Measurements from ENCODE around the gene MTREX.

MTREX gene

DNA sequence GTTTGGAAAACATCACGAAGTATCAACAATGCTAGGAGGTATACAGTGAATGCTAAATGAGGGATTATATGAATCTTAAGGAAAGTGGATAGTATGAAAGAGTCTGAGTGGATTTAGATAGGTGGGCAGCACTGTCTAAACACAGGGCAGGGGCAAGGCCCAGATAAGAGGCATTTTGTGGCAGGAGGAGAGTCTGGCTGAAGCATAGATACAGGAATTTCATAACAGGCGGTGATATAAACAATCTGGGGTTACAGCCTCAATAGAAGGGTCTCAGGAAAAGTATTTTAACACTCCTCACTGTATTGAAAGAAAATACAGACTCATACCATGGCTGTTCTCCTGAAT is 130.0 kb downstream of the MTREX start:
- Histone ChIP-seq H3K27ac (ENCODE audit: insufficient read depth, low read length, poor library complexity, severe bottlenecking) (no peak overlapping the region), H3K36me3 (ENCODE audit: control insufficient read depth, insufficient read depth, low read length) (no peaks in the 10 kb centered on the region), H3K4me3 (ENCODE audit: insufficient read depth, low read depth, low read length, poor library complexity, severe bottlenecking) (no peak overlapping the region), H3K4me1 (ENCODE audit: control insufficient read depth, insufficient read depth, low read length, poor library complexity, severe bottlenecking) (peaks cover 8% of the 10 kb centered on the region), H3K27me3 (replicated peaks; ENCODE audit: control insufficient read depth, insufficient read depth, low read length, poor library complexity, severe bottlenecking) (no peaks in the 10 kb centered on the region), H3K9me3 (ENCODE audit: control insufficient read depth, low read length) (no peaks in the 10 kb centered on the region)
- DNase-seq, result no peak

DNA sequence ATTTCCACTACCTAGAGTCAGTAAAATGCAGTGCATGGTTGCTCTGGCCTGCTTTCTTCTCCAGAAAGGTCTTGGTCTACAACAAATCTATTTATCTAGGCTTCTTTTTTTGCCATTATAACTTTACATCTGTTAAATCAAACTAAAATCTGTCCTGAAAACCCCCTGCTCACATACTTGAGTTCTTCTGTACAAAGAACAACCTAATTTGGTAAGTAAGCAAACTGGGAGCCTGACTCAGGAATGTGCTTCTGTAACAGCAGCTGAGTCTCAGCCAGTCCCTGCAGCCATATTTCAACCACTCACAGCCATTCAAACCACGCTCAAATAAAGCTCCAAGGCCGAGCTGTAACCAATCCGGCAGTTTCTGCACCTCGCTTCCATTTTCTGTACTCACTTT is 131.2 kb downstream of the MTREX start:
- peaks cover 8% of the 10 kb centered on the region for H3K4me1 ChIP-seq (ENCODE audit: control insufficient read depth, insufficient read depth, low read length, poor library complexity, severe bottlenecking)
- no peak overlapping the region for H3K4me3 ChIP-seq (ENCODE audit: insufficient read depth, low read depth, low read length, poor library complexity, severe bottlenecking)
- no peaks in the 10 kb centered on the region for H3K27me3 ChIP-seq (replicated peaks; ENCODE audit: control insufficient read depth, insufficient read depth, low read length, poor library complexity, severe bottlenecking)
- no peaks in the 10 kb centered on the region for H3K36me3 ChIP-seq (ENCODE audit: control insufficient read depth, insufficient read depth, low read length)
- H3K27ac ChIP-seq (ENCODE audit: insufficient read depth, low read length, poor library complexity, severe bottlenecking), result no peak overlapping the region
- H3K9me3 ChIP-seq (ENCODE audit: control insufficient read depth, low read length), result no peaks in the 10 kb centered on the region
- DNase-seq, result no peak

DNA sequence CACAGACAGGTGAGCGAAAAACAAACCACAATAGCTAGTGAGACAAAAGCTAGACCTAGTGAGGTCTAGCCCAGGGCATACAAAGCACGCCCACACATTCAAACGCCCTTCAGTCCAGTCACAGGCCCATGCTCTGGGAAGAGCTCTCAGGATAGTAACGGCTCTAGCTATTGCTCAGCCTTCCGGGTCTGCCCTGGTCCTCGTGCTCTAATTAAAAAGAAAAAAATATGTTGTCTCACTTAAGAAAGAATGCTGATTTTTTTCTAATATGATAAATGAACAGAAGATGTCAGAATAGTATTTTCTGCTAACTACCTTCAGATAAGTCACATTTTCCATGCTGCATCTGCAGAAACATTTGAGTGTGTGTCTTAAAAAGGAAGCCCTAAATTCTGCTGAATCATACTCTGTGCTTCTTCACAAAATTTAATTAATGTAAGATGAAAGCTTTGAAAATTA is 132.4 kb downstream of the MTREX start:
- no peak for DNase-seq
- Histone ChIP-seq H3K36me3 (ENCODE audit: control insufficient read depth, insufficient read depth, low read length) (no peaks in the 10 kb centered on the region), H3K27ac (ENCODE audit: insufficient read depth, low read length, poor library complexity, severe bottlenecking) (no peak overlapping the region), H3K27me3 (replicated peaks; ENCODE audit: control insufficient read depth, insufficient read depth, low read length, poor library complexity, severe bottlenecking) (no peaks in the 10 kb centered on the region), H3K4me1 (ENCODE audit: control insufficient read depth, insufficient read depth, low read length, poor library complexity, severe bottlenecking) (peaks cover 8% of the 10 kb centered on the region), H3K9me3 (ENCODE audit: control insufficient read depth, low read length) (no peaks in the 10 kb centered on the region), H3K4me3 (ENCODE audit: insufficient read depth, low read depth, low read length, poor library complexity, severe bottlenecking) (no peak overlapping the region)

DNA sequence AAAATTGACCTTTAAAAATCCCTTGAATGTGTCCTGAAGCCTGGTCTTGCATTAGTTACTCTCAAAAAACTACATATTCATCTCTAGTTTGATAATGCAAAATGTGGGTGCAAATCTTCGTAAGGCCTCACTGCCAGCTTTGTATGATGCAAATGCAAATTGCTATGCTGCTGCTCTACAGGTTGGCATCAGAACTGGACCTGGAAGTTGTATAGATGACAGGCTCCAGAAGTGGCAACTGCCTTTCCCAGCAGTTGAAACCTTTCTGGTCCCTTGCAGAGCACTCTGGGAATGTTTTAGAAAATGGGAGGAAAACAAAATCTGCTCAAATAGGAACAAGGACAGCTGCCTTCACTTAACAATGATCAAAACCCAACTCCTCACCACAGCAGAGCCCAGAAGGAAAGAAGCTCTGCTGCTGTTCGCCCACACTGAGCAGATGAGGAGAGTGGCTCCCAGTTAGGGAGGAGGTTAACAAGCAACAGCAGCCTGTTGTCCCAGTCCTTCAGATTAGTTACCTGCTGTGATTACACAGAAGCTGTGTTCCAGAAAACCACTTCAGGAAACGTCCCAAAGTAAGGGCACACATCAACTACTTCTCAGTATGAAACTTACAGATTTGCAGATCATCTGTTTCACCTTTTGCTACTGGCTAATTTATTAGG is 133.4 kb downstream of the MTREX start:
- H3K27ac ChIP-seq (ENCODE audit: insufficient read depth, low read length, poor library complexity, severe bottlenecking), result no peak overlapping the region
- no peaks in the 10 kb centered on the region for H3K9me3 ChIP-seq (ENCODE audit: control insufficient read depth, low read length)
- DNase-seq, result no peak
- H3K4me3 ChIP-seq (ENCODE audit: insufficient read depth, low read depth, low read length, poor library complexity, severe bottlenecking), result no peak overlapping the region
- no peaks in the 10 kb centered on the region for H3K27me3 ChIP-seq (replicated peaks; ENCODE audit: control insufficient read depth, insufficient read depth, low read length, poor library complexity, severe bottlenecking)
- no peaks in the 10 kb centered on the region for H3K36me3 ChIP-seq (ENCODE audit: control insufficient read depth, insufficient read depth, low read length)
- peaks cover 8% of the 10 kb centered on the region for H3K4me1 ChIP-seq (ENCODE audit: control insufficient read depth, insufficient read depth, low read length, poor library complexity, severe bottlenecking)

DNA sequence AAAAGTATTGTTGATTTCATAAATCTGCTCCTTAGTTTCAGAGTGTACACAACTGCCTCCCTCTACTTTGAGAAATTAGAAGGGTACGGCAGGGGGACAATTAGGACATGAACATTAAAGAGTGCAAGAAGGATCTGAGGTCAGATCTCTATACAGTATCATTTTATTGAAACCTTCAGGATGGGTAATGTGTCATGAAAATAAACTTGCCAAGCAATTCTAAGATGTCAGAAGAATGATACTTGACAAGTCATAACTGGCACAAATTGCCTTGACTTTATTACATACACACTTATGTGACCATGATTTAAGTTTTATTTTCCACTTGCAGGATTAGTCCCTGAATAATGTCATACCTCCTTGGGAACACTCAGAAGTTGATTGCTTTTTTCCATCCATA is 134.2 kb downstream of the MTREX start:
- Histone ChIP-seq H3K36me3 (ENCODE audit: control insufficient read depth, insufficient read depth, low read length) (no peaks in the 10 kb centered on the region), H3K9me3 (ENCODE audit: control insufficient read depth, low read length) (no peaks in the 10 kb centered on the region), H3K4me1 (ENCODE audit: control insufficient read depth, insufficient read depth, low read length, poor library complexity, severe bottlenecking) (peaks cover 8% of the 10 kb centered on the region), H3K27me3 (replicated peaks; ENCODE audit: control insufficient read depth, insufficient read depth, low read length, poor library complexity, severe bottlenecking) (no peaks in the 10 kb centered on the region), H3K27ac (ENCODE audit: insufficient read depth, low read length, poor library complexity, severe bottlenecking) (no peak overlapping the region), H3K4me3 (ENCODE audit: insufficient read depth, low read depth, low read length, poor library complexity, severe bottlenecking) (no peak overlapping the region)
- DNase-seq, result no peak

DNA sequence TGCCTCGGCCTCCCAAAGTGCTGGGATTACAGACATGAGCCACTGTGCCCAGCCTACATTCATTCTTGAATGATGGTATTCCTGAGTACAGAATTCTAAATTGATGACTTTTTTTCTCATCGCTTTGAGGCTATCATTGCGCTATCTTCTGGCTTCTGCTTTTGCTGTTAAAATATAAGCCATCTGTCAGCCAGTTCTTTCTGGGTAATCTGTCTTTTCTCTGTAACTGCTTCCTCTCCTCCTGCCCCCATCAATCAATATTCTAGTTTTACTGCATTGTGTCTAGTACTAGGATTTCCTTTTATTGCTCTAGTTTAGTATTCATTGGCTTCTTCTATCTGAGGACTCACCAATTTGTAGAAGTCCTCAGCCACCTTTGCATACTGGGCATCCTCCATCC is 138.0 kb downstream of the MTREX start:
- Histone ChIP-seq H3K4me1 (ENCODE audit: control insufficient read depth, insufficient read depth, low read length, poor library complexity, severe bottlenecking) (no peaks in the 10 kb centered on the region), H3K9me3 (ENCODE audit: control insufficient read depth, low read length) (no peaks in the 10 kb centered on the region), H3K27me3 (replicated peaks; ENCODE audit: control insufficient read depth, insufficient read depth, low read length, poor library complexity, severe bottlenecking) (no peaks in the 10 kb centered on the region), H3K36me3 (ENCODE audit: control insufficient read depth, insufficient read depth, low read length) (no peaks in the 10 kb centered on the region), H3K27ac (ENCODE audit: insufficient read depth, low read length, poor library complexity, severe bottlenecking) (no peak overlapping the region), H3K4me3 (ENCODE audit: insufficient read depth, low read depth, low read length, poor library complexity, severe bottlenecking) (no peak overlapping the region)
- DNase-seq, result no peak

DNA sequence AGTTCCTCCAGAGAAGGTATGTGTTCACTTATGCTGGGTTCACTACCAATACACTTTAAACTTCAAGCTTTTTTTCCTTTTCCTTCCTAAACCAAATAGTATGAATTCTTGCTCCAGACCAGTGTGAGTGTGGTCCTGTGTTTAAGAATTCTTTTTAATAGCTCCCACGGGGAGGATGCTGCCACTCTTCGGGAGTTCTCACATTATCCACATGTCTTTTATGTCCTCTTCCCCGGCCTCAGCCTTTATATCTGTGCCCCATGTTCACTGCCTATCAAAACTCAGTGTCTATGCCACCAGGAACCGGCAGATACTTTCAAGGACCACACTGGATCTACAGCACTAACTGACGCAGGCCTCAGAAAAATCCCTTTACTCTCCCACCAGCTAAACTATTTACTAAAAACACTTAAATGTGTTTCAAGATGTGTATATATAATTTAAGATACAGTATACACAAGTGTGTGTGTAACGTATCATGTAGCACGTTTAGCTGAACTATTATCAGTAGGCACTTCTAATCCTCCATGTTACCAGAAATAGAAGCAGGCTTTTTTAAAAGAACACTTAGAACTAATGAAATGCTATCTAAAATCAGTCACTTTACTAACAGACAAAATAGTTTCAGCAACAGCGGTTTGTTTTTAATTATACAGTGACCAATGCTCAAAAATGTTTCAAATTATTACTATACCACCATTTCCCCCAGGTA is 139.0 kb downstream of the MTREX start:
- Histone ChIP-seq H3K36me3 (ENCODE audit: control insufficient read depth, insufficient read depth, low read length) (no peaks in the 10 kb centered on the region), H3K27ac (ENCODE audit: insufficient read depth, low read length, poor library complexity, severe bottlenecking) (no peak overlapping the region)

DNA sequence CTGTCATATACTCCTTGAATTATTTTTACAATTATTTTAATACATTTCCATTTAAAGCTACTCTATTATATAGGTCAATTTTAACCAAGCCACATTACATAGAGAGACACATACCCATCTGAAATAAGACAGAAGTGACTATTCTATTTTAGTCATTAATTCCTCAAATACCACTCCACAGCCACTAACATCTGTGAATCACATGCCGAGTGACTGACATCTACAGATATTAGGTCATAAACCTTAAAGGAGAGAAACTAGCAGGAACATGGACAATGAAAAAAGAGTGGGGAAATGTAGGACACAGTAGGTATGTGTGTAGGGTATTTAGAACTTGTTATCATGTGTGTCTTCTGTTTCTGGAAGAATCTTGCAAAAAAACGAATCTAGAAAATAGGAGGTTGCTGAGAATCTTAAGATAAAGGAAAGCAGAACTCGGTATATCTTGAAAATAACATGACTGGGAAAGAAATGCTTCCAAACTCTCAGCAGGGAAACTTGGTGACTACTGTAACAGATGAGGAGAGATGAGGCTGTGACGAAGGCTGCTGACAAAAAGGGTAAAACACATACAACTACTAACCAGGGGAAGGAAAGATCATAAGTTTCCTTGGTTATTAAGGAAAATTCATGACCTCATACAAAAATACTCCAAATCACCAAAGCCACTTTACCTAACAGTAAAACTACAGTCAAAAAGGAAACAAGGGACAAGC is 142.4 kb downstream of the MTREX start:
- Histone ChIP-seq H3K4me1 (ENCODE audit: control insufficient read depth, insufficient read depth, low read length, poor library complexity, severe bottlenecking) (no peaks in the 10 kb centered on the region), H3K9me3 (ENCODE audit: control insufficient read depth, low read length) (no peaks in the 10 kb centered on the region), H3K27ac (ENCODE audit: insufficient read depth, low read length, poor library complexity, severe bottlenecking) (no peak overlapping the region), H3K27me3 (replicated peaks; ENCODE audit: control insufficient read depth, insufficient read depth, low read length, poor library complexity, severe bottlenecking) (no peaks in the 10 kb centered on the region), H3K36me3 (ENCODE audit: control insufficient read depth, insufficient read depth, low read length) (no peaks in the 10 kb centered on the region), H3K4me3 (ENCODE audit: insufficient read depth, low read depth, low read length, poor library complexity, severe bottlenecking) (no peak overlapping the region)
- DNase-seq, result no peak

More for the DNA sequence above, 139.0 kb downstream of the MTREX start:
- Histone ChIP-seq H3K27me3 (replicated peaks; ENCODE audit: control insufficient read depth, insufficient read depth, low read length, poor library complexity, severe bottlenecking) (no peaks in the 10 kb centered on the region), H3K9me3 (ENCODE audit: control insufficient read depth, low read length) (no peaks in the 10 kb centered on the region), H3K4me3 (ENCODE audit: insufficient read depth, low read depth, low read length, poor library complexity, severe bottlenecking) (no peak overlapping the region), H3K4me1 (ENCODE audit: control insufficient read depth, insufficient read depth, low read length, poor library complexity, severe bottlenecking) (no peaks in the 10 kb centered on the region)
- DNase-seq, result no peak

DNA sequence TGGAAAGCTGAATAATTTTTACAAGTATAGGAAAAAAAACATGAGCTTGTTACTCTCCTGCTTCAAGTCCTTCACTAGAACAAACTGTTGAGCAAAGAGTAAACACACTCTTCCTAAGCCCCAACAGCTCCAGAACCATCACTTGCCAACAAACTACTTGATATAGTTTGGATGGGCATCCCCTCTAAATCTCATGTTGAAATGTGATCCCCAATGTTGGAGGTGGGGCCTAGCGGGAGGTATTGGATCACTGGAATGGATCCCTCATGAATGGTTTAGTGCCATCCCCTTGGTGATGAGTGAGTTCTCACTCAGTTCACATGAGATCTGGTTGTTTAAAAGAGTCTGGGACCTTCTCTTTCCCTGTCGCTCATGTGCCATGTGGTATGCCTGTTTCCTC is 144.2 kb downstream of the MTREX start:
- Histone ChIP-seq H3K4me3 (ENCODE audit: insufficient read depth, low read depth, low read length, poor library complexity, severe bottlenecking) (no peak overlapping the region), H3K27ac (ENCODE audit: insufficient read depth, low read length, poor library complexity, severe bottlenecking) (no peak overlapping the region), H3K36me3 (ENCODE audit: control insufficient read depth, insufficient read depth, low read length) (no peaks in the 10 kb centered on the region), H3K4me1 (ENCODE audit: control insufficient read depth, insufficient read depth, low read length, poor library complexity, severe bottlenecking) (no peaks in the 10 kb centered on the region), H3K27me3 (replicated peaks; ENCODE audit: control insufficient read depth, insufficient read depth, low read length, poor library complexity, severe bottlenecking) (no peaks in the 10 kb centered on the region), H3K9me3 (ENCODE audit: control insufficient read depth, low read length) (no peaks in the 10 kb centered on the region)
- DNase-seq, result no peak

DNA sequence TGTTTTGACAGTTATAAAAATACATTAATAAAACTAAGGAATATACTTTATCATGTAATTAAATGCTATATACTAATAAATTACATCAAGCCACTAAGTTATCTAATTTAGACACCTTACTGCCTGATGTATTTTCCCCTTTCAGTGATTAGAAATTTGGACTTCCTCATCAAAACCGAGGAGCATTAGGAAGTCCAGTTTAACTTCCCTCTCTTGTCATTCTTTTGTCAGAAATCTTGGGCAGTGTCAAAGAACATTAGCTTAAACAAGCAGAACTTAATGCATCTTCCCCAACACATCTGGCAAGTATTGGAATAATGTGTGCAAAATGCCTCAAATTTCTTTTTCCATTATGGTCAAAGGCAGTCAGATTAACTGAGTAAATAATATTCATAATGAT is 145.4 kb downstream of the MTREX start:
- H3K9me3 ChIP-seq (ENCODE audit: control insufficient read depth, low read length), result no peaks in the 10 kb centered on the region
- no peak overlapping the region for H3K4me3 ChIP-seq (ENCODE audit: insufficient read depth, low read depth, low read length, poor library complexity, severe bottlenecking)
- H3K36me3 ChIP-seq (ENCODE audit: control insufficient read depth, insufficient read depth, low read length), result no peaks in the 10 kb centered on the region
- no peak overlapping the region for H3K27ac ChIP-seq (ENCODE audit: insufficient read depth, low read length, poor library complexity, severe bottlenecking)
- no peaks in the 10 kb centered on the region for H3K4me1 ChIP-seq (ENCODE audit: control insufficient read depth, insufficient read depth, low read length, poor library complexity, severe bottlenecking)
- H3K27me3 ChIP-seq (replicated peaks; ENCODE audit: control insufficient read depth, insufficient read depth, low read length, poor library complexity, severe bottlenecking), result no peaks in the 10 kb centered on the region
- DNase-seq, result no peak
